ENCODE measurements around the gene GPR135. TPM values are rescaled to one million over a fixed set of nuclear protein-coding genes. Genes with fewer than 3 reads are reported as not detected.

Gene GPR135
- total RNA-seq, 2 donors from 2014 or later: 4.1 to 5.0 TPM

DNA sequence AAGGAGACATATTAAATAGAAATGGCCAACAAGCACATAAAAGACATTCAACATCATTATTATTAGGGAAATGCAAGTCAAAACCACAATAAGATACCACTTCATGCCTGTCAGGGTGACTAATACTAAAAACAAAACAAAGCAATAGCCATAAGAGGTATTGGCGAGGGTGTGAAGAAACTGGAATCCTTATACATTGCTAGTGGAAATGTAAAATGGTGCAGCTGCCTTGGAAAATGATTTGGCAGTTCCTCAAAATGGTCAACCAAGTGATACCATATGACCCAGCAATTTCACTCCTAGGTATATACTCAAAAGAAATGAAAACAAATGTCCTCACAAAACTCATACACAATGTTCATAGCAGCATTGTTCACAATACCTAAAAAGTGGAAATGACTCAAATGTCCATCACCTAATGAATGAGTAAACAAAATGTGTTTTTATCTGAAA lies 27.0 kb downstream of the GPR135 start:
- no peaks in the 10 kb centered on the region for H3K27me3 ChIP-seq
- no peak for DNase-seq (ENCODE audit: low spot score)
- no peaks in the 10 kb centered on the region for H3K36me3 ChIP-seq
- H3K9me3 ChIP-seq: no peaks in the 10 kb centered on the region
- no peak overlapping the region for H3K4me3 ChIP-seq
- peaks cover 0 to 40% of the 10 kb centered on the region in 2 donors for H3K4me1 ChIP-seq
- no peak for TF ChIP-seq CTCF (IDR thresholded peaks at IDR 0.05)
- H3K27ac ChIP-seq: peak overlapping the region; percentile 14 to 48

DNA sequence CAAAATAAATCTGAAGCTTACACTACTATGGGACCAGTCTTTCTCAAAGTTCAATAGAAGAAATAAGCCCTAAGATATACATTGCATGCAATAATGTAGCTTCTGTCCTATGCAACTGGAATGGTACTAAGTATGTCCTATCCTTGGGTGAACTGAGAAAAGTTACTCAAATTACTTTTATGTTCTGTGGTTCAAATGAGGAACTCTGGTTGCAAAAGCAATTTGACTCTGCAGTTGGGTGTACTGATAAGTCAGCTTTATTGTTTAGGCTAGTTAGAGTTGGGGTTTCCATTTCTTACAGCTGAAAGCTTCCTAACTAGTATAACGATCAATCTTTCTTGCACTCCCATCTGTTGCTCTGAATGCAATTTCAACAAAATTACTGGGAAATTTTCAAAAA lies 29.2 kb downstream of the GPR135 start:
- no peak for DNase-seq (ENCODE audit: low spot score)
- H3K9me3 ChIP-seq: no peaks in the 10 kb centered on the region
- H3K27ac ChIP-seq: no peak overlapping the region
- H3K36me3 ChIP-seq: no peaks in the 10 kb centered on the region
- H3K4me1 ChIP-seq: peaks cover 0 to 40% of the 10 kb centered on the region in 2 donors
- TF ChIP-seq CTCF (IDR thresholded peaks at IDR 0.05): no peak
- H3K27me3 ChIP-seq: no peaks in the 10 kb centered on the region
- H3K4me3 ChIP-seq: no peak overlapping the region

DNA sequence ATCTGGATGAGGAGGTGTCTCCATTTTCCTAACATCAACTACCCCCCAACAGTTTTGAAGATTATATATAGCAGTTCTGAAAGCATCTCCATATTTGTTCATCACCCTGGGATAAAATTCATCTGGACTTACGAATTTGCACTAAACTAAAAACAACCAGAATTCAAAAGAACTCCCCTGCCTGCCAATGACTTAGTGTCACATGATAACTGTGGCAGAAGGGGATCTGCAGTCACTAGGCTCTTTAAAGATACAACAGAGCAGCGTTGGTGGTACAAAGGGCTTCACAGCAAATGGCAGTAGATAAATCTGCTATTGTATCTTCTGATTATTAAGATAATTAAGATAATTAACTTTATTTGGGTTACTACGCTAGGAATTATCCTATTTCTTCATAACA lies 30.1 kb downstream of the GPR135 start:
- Histone ChIP-seq H3K27me3 (no peaks in the 10 kb centered on the region), H3K4me3 (no peak overlapping the region), H3K9me3 (no peaks in the 10 kb centered on the region), H3K4me1 (peaks cover 0 to 40% of the 10 kb centered on the region in 2 donors), H3K36me3 (no peaks in the 10 kb centered on the region), H3K27ac (no peak overlapping the region)
- no peak for DNase-seq (ENCODE audit: low spot score)
- no peak for TF ChIP-seq CTCF (IDR thresholded peaks at IDR 0.05)

DNA sequence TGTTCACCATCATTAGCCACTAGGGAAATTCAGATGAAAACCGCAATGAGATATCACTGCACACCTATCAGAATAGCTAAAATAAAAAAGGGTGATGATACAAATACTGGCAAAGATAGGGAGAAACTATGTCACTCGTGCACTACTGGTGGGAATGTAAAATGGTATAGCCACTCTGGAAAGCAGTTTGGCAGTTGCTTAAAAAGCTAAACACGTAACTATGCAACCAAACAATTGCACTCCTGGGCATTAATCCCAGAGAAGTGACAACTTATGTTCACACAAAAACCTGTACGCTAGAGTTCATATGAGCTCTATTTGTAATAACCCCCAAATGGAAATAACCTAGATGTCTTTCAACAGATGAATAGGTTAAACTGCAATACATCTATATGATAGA lies 35.4 kb downstream of the GPR135 start:
- Histone ChIP-seq H3K4me1 (peaks cover 0 to 48% of the 10 kb centered on the region in 2 donors), H3K36me3 (no peaks in the 10 kb centered on the region), H3K9me3 (no peaks in the 10 kb centered on the region), H3K27ac (peak overlapping the region; percentile 21 to 37), H3K27me3 (no peaks in the 10 kb centered on the region), H3K4me3 (no peak overlapping the region)
- TF ChIP-seq CTCF (IDR thresholded peaks at IDR 0.05): no peak
- DNase-seq (ENCODE audit: low spot score): no peak

DNA sequence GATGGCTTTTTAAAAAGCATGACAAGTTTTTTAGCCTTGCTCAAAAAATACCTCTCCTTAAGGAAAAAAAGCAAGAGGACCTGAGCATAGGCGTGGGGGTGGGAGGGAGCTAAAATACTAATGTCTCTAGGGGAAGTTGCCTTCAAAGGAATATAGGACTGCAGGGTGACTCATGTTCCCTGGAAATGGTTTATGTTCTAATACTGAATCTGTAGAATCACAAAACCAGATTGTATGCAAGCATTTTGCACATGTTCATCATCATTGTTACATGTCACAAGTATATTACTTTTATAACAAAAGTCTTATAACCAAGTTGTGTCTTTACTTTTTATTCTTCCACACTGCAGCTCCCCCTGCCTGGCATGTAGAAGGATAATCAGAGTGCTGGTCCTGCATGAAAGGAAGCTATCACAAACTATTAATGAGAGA lies 36.6 kb downstream of the GPR135 start:
- Histone ChIP-seq H3K4me3 (no peak overlapping the region), H3K36me3 (no peaks in the 10 kb centered on the region), H3K27ac (peak overlapping the region; percentile 63 to 69), H3K9me3 (no peaks in the 10 kb centered on the region), H3K27me3 (no peaks in the 10 kb centered on the region), H3K4me1 (peaks cover 0 to 48% of the 10 kb centered on the region in 2 donors)
- no peak for DNase-seq (ENCODE audit: low spot score)
- peak in 1 of 2 donors; percentile 62 for TF ChIP-seq CTCF (IDR thresholded peaks at IDR 0.05)
